Measurements from ENCODE around the gene KIAA0825.

KIAA0825 gene

GRCh38 chr5:94345257-94345656 is 273.1 kb downstream of the KIAA0825 start:
- no peak overlapping the region for H3K27ac ChIP-seq (ENCODE audit: low read depth, low read length, severe bottlenecking)
- no peaks in the 10 kb centered on the region for H3K9me3 ChIP-seq (ENCODE audit: control insufficient read depth, low read length)
- no peak overlapping the region for H3K4me3 ChIP-seq (ENCODE audit: extremely low read depth, insufficient read depth, low read length, poor library complexity, severe bottlenecking)

GRCh38 chr5:94337617-94338016 is 280.8 kb downstream of the KIAA0825 start:
- Histone ChIP-seq H3K36me3 (ENCODE audit: control insufficient read depth, insufficient read depth, low read length) (no peaks in the 10 kb centered on the region), H3K27ac (ENCODE audit: low read depth, low read length, severe bottlenecking) (no peak overlapping the region), H3K4me3 (ENCODE audit: extremely low read depth, insufficient read depth, low read length, poor library complexity, severe bottlenecking) (no peak overlapping the region), H3K4me1 (ENCODE audit: control insufficient read depth, insufficient read depth, low read length, poor library complexity, severe bottlenecking) (no peaks in the 10 kb centered on the region), H3K9me3 (ENCODE audit: control insufficient read depth, low read length) (no peaks in the 10 kb centered on the region)
- 91 to 100% methylated on average over 1 of the region's 1 CpG for WGBS, 2 experiments (ENCODE audit: insufficient coverage in 2 of 2)

More at GRCh38 chr5:94345257-94345656, 273.1 kb downstream of the KIAA0825 start:
- no peaks in the 10 kb centered on the region for H3K36me3 ChIP-seq (ENCODE audit: control insufficient read depth, insufficient read depth, low read length)
- no peaks in the 10 kb centered on the region for H3K4me1 ChIP-seq (ENCODE audit: control insufficient read depth, insufficient read depth, low read length, poor library complexity, severe bottlenecking)

DNA sequence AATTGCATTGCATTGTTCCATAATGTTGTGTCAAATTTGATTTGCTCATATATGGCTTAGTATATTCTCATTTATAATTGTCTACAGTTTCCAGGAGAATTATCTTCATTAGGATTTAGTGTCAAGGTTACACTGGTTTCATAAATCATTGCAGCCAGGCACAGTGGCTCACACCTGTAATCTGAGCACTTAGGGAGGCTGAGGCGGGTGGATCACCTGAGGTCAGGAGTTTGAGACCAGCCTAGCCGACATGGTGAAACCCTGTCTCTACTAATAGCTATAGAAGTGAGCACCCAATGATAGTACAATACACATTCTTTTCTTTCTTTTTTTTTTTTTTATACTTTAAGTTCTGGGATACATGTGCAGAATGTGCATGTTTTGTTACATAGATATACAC is 282.5 kb downstream of the KIAA0825 start:
- Histone ChIP-seq H3K27ac (ENCODE audit: low read depth, low read length, severe bottlenecking) (no peak overlapping the region), H3K4me3 (ENCODE audit: extremely low read depth, insufficient read depth, low read length, poor library complexity, severe bottlenecking) (no peak overlapping the region), H3K36me3 (ENCODE audit: control insufficient read depth, insufficient read depth, low read length) (no peaks in the 10 kb centered on the region), H3K9me3 (ENCODE audit: control insufficient read depth, low read length) (no peaks in the 10 kb centered on the region), H3K4me1 (ENCODE audit: control insufficient read depth, insufficient read depth, low read length, poor library complexity, severe bottlenecking) (no peaks in the 10 kb centered on the region)
- WGBS, 2 experiments (ENCODE audit: insufficient coverage in 2 of 2): 82% methylated on average over 2 of the region's 2 CpGs; no CpG with 5 or more reads in 1 of the 2 experiments

DNA sequence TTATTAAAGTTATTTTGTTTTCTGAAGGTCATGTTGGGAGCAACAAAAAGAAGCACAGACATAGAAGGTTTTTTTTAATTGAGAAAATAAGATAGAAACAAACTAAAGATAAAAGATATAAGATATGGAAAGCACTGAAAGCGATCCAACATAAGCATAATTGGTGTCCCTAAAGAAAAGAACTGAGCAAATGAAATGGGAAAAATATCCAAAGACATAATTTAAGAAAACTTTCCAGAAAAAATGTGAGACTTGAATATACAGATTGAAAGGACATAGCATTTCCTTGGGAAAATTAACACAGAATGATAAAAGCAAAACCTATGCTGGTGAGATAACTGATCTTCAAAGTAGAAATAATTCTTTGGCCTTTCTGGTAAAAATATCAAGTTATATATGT is 289.3 kb downstream of the KIAA0825 start:
- Histone ChIP-seq H3K27ac (ENCODE audit: low read depth, low read length, severe bottlenecking) (no peak overlapping the region), H3K4me3 (ENCODE audit: extremely low read depth, insufficient read depth, low read length, poor library complexity, severe bottlenecking) (no peak overlapping the region), H3K4me1 (ENCODE audit: control insufficient read depth, insufficient read depth, low read length, poor library complexity, severe bottlenecking) (no peaks in the 10 kb centered on the region), H3K9me3 (ENCODE audit: control insufficient read depth, low read length) (peaks cover 5% of the 10 kb centered on the region), H3K36me3 (ENCODE audit: control insufficient read depth, insufficient read depth, low read length) (no peaks in the 10 kb centered on the region)
- no CpG with 5 or more reads among the region's 1 CpG for WGBS, 2 experiments (ENCODE audit: insufficient coverage in 2 of 2)

- 83 to 89% methylated on average over 3 to 5 of the region's 5 CpGs for WGBS, 2 experiments (ENCODE audit: insufficient coverage in 2 of 2)
- H3K9me3 ChIP-seq (ENCODE audit: control insufficient read depth, low read length): peaks cover 5% of the 10 kb centered on the region
- no peaks in the 10 kb centered on the region for H3K4me1 ChIP-seq (ENCODE audit: control insufficient read depth, insufficient read depth, low read length, poor library complexity, severe bottlenecking)
- no peak overlapping the region for H3K4me3 ChIP-seq (ENCODE audit: extremely low read depth, insufficient read depth, low read length, poor library complexity, severe bottlenecking)
- no peaks in the 10 kb centered on the region for H3K36me3 ChIP-seq (ENCODE audit: control insufficient read depth, insufficient read depth, low read length)
- no peak overlapping the region for H3K27ac ChIP-seq (ENCODE audit: low read depth, low read length, severe bottlenecking)
These were observed 291.8 kb downstream of the KIAA0825 start for GRCh38 chr5:94326586-94326985.

DNA sequence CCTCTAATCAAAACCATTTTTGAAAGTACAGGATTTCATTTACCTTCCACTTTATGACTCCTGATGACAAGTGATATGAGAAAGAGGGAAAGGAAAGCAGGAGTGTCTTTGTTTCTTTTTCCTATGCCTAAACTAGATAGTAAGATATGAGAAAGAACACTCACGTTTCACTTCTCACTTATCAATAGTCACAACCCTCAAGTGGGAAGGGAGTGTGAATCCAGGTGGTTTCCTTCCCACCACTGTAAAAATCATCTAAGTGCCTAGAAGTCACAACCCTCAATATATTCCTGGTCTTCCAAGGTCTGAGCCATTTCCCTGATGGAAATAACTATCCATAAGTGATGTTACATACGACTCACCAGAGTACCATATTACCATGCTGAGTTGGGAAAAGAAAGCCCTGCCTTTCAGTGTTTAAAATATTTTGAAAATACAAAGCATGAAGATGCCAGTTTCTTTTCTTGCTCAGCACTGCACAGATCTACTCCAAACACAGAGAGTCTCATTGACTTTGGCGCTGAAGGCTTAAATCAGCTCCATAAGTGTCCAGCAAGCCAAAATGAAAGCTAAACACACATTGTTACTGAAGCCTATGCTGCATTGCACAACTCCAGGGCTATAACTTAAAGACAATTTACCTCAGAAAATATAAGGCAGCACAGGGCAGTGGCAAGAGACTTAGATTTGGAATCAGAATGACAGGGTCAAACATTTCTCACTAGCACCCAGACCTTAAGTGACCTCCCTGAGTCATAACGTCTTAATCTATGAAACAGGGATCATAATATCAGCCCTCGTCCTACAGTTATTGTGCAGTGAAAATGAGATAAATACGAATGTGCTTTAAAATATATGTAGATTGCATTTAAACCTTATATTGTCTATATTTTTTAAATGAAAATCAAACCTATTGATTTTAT is 301.2 kb downstream of the KIAA0825 start:
- H3K4me1 ChIP-seq (ENCODE audit: control insufficient read depth, insufficient read depth, low read length, poor library complexity, severe bottlenecking): no peaks in the 10 kb centered on the region
- H3K36me3 ChIP-seq (ENCODE audit: control insufficient read depth, insufficient read depth, low read length): no peaks in the 10 kb centered on the region
- no peak overlapping the region for H3K4me3 ChIP-seq (ENCODE audit: extremely low read depth, insufficient read depth, low read length, poor library complexity, severe bottlenecking)
- H3K27ac ChIP-seq (ENCODE audit: low read depth, low read length, severe bottlenecking): no peak overlapping the region
- no peaks in the 10 kb centered on the region for H3K9me3 ChIP-seq (ENCODE audit: control insufficient read depth, low read length)
- 93% methylated on average over 1 of the region's 6 CpGs; no CpG with 5 or more reads in 1 of the 2 experiments for WGBS, 2 experiments (ENCODE audit: insufficient coverage in 2 of 2)

GRCh38 chr5:94314460-94315131 is 303.8 kb downstream of the KIAA0825 start:
- no peak overlapping the region for H3K4me3 ChIP-seq (ENCODE audit: extremely low read depth, insufficient read depth, low read length, poor library complexity, severe bottlenecking)
- no peaks in the 10 kb centered on the region for H3K36me3 ChIP-seq (ENCODE audit: control insufficient read depth, insufficient read depth, low read length)
- 100% methylated on average over 1 of the region's 7 CpGs; no CpG with 5 or more reads in 1 of the 2 experiments for WGBS, 2 experiments (ENCODE audit: insufficient coverage in 2 of 2)
- no peaks in the 10 kb centered on the region for H3K9me3 ChIP-seq (ENCODE audit: control insufficient read depth, low read length)
- H3K27ac ChIP-seq (ENCODE audit: low read depth, low read length, severe bottlenecking): no peak overlapping the region
- no peaks in the 10 kb centered on the region for H3K4me1 ChIP-seq (ENCODE audit: control insufficient read depth, insufficient read depth, low read length, poor library complexity, severe bottlenecking)

DNA sequence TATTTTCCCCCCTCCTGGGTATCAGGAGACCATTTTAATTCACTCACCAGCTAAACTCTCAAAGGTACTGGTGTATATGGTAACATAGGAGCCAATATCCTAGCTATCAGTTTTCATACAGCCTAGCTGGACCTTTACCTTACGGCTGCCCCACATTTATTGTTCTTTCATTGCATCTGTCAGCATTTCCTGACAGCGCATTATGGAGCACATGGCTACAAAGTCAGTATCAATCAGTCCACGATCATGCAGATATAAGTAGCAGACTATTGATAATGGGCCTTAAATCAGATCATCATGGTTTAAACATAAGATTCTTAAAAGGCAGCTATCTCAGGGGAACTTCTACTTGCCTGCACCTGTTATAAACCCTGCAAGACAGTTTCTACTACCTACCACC is 304.7 kb downstream of the KIAA0825 start:
- Histone ChIP-seq H3K4me3 (ENCODE audit: extremely low read depth, insufficient read depth, low read length, poor library complexity, severe bottlenecking) (no peak overlapping the region), H3K36me3 (ENCODE audit: control insufficient read depth, insufficient read depth, low read length) (no peaks in the 10 kb centered on the region), H3K27ac (ENCODE audit: low read depth, low read length, severe bottlenecking) (no peak overlapping the region), H3K4me1 (ENCODE audit: control insufficient read depth, insufficient read depth, low read length, poor library complexity, severe bottlenecking) (no peaks in the 10 kb centered on the region), H3K9me3 (ENCODE audit: control insufficient read depth, low read length) (no peaks in the 10 kb centered on the region)
- 94 to 100% methylated on average over 1 to 3 of the region's 3 CpGs for WGBS, 2 experiments (ENCODE audit: insufficient coverage in 2 of 2)

- Histone ChIP-seq H3K36me3 (ENCODE audit: control insufficient read depth, insufficient read depth, low read length) (no peaks in the 10 kb centered on the region), H3K27ac (ENCODE audit: low read depth, low read length, severe bottlenecking) (no peak overlapping the region), H3K4me3 (ENCODE audit: extremely low read depth, insufficient read depth, low read length, poor library complexity, severe bottlenecking) (no peak overlapping the region), H3K9me3 (ENCODE audit: control insufficient read depth, low read length) (no peaks in the 10 kb centered on the region), H3K4me1 (ENCODE audit: control insufficient read depth, insufficient read depth, low read length, poor library complexity, severe bottlenecking) (no peaks in the 10 kb centered on the region)
- 100% methylated on average over 1 of the region's 3 CpGs for WGBS, 2 experiments (ENCODE audit: insufficient coverage in 2 of 2)
These were observed 305.2 kb downstream of the KIAA0825 start for GRCh38 chr5:94313188-94313587.

DNA sequence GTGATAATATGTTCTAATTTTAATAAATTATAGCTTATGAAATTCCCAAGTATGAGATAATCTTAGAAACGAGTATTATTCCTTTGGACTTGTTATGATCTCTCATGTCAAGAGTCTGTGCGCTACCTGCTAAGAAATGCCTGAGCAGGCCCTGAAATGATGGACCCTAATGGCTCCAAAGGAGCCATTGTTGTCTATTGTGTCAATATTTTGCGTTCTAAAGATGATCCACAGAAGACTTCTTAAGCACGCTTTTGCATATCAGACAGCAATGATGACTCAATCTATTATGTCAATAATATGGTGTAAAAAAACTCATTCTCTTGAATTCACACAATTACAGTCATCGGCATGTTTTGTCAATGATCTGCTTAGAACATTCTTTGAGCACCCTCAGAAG is 306.1 kb downstream of the KIAA0825 start:
- no peak overlapping the region for H3K4me3 ChIP-seq (ENCODE audit: extremely low read depth, insufficient read depth, low read length, poor library complexity, severe bottlenecking)
- H3K36me3 ChIP-seq (ENCODE audit: control insufficient read depth, insufficient read depth, low read length): no peaks in the 10 kb centered on the region
- H3K9me3 ChIP-seq (ENCODE audit: control insufficient read depth, low read length): no peaks in the 10 kb centered on the region
- no peaks in the 10 kb centered on the region for H3K4me1 ChIP-seq (ENCODE audit: control insufficient read depth, insufficient read depth, low read length, poor library complexity, severe bottlenecking)
- no peak overlapping the region for H3K27ac ChIP-seq (ENCODE audit: low read depth, low read length, severe bottlenecking)
- WGBS, 2 experiments (ENCODE audit: insufficient coverage in 2 of 2): 87 to 100% methylated on average over 2 of the region's 5 CpGs

DNA sequence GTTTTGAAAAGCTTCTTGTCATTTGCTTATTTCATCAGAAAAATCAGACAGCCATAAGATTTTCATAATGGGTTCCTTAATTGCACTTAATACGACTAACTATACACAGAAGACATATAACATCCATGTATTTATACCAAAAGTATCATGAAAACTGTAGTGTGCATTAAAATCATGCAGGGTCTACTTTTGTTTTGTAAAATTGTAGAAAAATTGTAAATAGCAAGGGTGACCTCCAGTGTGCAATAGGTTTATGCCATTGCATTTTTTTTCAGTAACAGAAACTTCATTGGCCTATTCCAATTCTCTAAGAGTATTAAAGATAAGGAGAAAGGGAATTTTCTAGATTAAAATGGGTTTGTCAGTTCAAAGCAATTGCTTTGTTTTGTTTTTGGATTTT is 307.6 kb downstream of the KIAA0825 start:
- no peaks in the 10 kb centered on the region for H3K4me1 ChIP-seq (ENCODE audit: control insufficient read depth, insufficient read depth, low read length, poor library complexity, severe bottlenecking)
- H3K9me3 ChIP-seq (ENCODE audit: control insufficient read depth, low read length): no peaks in the 10 kb centered on the region
- H3K4me3 ChIP-seq (ENCODE audit: extremely low read depth, insufficient read depth, low read length, poor library complexity, severe bottlenecking): no peak overlapping the region
- no CpG with 5 or more reads among the region's 1 CpG for WGBS, 2 experiments (ENCODE audit: insufficient coverage in 2 of 2)
- no peaks in the 10 kb centered on the region for H3K36me3 ChIP-seq (ENCODE audit: control insufficient read depth, insufficient read depth, low read length)
- no peak overlapping the region for H3K27ac ChIP-seq (ENCODE audit: low read depth, low read length, severe bottlenecking)

Data from mesodermal cell (in vitro differentiated cells).